Neural cell (in vitro differentiated cells): ENCODE results near the gene ITIH4.

ENCODE experiments used
- POLR2AphosphoS5 ChIP-seq: IDR thresholded peaks from 2 replicates; pipeline ENCODE4 v1.6.1; 2012
- RAD21 ChIP-seq: fragments of 450-650 bp; conservative IDR thresholded peaks from 2 replicates; pipeline ENCODE4 v1.6.1; 2014; ENCODE audit warnings: antibody characterized with exemption, mild to moderate bottlenecking, moderate library complexity
- TAF1 ChIP-seq: IDR thresholded peaks from 2 replicates; pipeline ENCODE4 v1.6.1; 2012; ENCODE audit warnings: low read depth
- TF ChIP-seq, protein P1 (sequence below): fragments of 450-650 bp; IDR thresholded peaks from 2 replicates; pipeline ENCODE4 v1.5.1; 2014; ENCODE audit warnings: antibody characterized with exemption, mild to moderate bottlenecking, moderate library complexity; ENCODE audit not compliant: poor library complexity, severe bottlenecking
- TF ChIP-seq, protein P2 (sequence below): IDR thresholded peaks from 2 replicates; pipeline ENCODE4 v1.6.1; 2012; ENCODE audit warnings: borderline replicate concordance

DNA sequence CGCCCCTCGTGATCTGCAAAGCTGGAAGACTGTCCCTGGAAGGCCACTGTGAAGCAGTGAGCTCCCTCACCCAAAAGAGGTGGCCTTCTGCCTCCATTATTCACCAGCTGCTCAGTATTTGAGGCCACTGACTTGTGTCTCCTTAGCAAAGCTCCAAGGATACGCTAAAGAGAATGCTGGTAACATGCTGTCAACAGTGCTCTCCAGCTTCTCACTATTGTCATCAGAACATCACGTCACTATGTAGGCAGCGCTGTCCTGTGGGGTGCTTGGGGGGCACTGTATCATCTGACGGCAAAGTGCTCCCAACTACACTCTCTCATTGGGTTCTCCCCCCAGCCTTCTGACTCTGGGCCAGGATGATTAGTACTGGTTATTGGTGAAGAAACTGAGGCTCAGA, 14.3 kb downstream of the ITIH4 start:
- TF ChIP-seq, protein P1, sequence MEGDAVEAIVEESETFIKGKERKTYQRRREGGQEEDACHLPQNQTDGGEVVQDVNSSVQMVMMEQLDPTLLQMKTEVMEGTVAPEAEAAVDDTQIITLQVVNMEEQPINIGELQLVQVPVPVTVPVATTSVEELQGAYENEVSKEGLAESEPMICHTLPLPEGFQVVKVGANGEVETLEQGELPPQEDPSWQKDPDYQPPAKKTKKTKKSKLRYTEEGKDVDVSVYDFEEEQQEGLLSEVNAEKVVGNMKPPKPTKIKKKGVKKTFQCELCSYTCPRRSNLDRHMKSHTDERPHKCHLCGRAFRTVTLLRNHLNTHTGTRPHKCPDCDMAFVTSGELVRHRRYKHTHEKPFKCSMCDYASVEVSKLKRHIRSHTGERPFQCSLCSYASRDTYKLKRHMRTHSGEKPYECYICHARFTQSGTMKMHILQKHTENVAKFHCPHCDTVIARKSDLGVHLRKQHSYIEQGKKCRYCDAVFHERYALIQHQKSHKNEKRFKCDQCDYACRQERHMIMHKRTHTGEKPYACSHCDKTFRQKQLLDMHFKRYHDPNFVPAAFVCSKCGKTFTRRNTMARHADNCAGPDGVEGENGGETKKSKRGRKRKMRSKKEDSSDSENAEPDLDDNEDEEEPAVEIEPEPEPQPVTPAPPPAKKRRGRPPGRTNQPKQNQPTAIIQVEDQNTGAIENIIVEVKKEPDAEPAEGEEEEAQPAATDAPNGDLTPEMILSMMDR = no peak
- TF ChIP-seq RAD21 (no peak), POLR2AphosphoS5 (no peak), TAF1 (no peak)
- TF ChIP-seq, protein P2, sequence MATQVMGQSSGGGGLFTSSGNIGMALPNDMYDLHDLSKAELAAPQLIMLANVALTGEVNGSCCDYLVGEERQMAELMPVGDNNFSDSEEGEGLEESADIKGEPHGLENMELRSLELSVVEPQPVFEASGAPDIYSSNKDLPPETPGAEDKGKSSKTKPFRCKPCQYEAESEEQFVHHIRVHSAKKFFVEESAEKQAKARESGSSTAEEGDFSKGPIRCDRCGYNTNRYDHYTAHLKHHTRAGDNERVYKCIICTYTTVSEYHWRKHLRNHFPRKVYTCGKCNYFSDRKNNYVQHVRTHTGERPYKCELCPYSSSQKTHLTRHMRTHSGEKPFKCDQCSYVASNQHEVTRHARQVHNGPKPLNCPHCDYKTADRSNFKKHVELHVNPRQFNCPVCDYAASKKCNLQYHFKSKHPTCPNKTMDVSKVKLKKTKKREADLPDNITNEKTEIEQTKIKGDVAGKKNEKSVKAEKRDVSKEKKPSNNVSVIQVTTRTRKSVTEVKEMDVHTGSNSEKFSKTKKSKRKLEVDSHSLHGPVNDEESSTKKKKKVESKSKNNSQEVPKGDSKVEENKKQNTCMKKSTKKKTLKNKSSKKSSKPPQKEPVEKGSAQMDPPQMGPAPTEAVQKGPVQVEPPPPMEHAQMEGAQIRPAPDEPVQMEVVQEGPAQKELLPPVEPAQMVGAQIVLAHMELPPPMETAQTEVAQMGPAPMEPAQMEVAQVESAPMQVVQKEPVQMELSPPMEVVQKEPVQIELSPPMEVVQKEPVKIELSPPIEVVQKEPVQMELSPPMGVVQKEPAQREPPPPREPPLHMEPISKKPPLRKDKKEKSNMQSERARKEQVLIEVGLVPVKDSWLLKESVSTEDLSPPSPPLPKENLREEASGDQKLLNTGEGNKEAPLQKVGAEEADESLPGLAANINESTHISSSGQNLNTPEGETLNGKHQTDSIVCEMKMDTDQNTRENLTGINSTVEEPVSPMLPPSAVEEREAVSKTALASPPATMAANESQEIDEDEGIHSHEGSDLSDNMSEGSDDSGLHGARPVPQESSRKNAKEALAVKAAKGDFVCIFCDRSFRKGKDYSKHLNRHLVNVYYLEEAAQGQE = no peak
